IMR-90 (cell line): ENCODE measurements around the gene NUDT8. TPM values are rescaled to one million over a fixed set of nuclear protein-coding genes. Genes with fewer than 3 reads are reported as not detected.

Experiments used
- ATAC-seq: fragments of 200-7000 bp; cut with Tn5 transposase; 2 replicates; pipeline ENCODE4 v1.9.1; 2020; ENCODE audit warnings: low read depth, mild to moderate bottlenecking, moderate library complexity
- BruUV-seq: library from RNA; stranded (reverse); fragments of 400-500 nt; replicated peaks from 2 replicates; lab custom pipeline; 2021; lab: Mats Ljungman, UMichigan
- CTCF ChIA-PET: fragments of 300-600 bp; formaldehyde crosslinking; extraction: SDS; loops from one replicate; lab custom pipeline; 2021; ENCODE audit warnings: antibody characterized with exemption; lab: Yijun Ruan, JAX
- POLR2A ChIA-PET: fragments of 300-600 bp; sonication (Branson Sonifier 250); formaldehyde crosslinking; loops from one replicate; lab custom pipeline; 2022; ENCODE audit warnings: antibody characterized with exemption; ENCODE audit not compliant: unreplicated experiment; lab: Charles Lee
- DNase-seq: peaks from one replicate; pipeline ENCODE4 v3.0.0; 2013
- H2AFZ ChIP-seq: replicated peaks from 2 replicates; pipeline ENCODE3; 2013; ENCODE audit warnings: low read length, mild to moderate bottlenecking; ENCODE audit not compliant: poor library complexity
- H2AK5ac ChIP-seq: 2 replicates; pipeline ENCODE4 v1.6.1; 2013; ENCODE audit warnings: low read depth, low read length, inconsistent platforms
- H2AK9ac ChIP-seq: replicated peaks from 2 replicates; pipeline ENCODE3; 2013; ENCODE audit warnings: mild to moderate bottlenecking, low read depth, low read length, moderate library complexity; ENCODE audit not compliant: poor library complexity
- H2BK120ac ChIP-seq: 2 replicates; pipeline ENCODE4 v1.6.1; 2013; ENCODE audit warnings: low read depth, low read length, inconsistent platforms
- H2BK15ac ChIP-seq: 3 replicates; pipeline ENCODE4 v1.6.1; 2013; ENCODE audit warnings: low read depth, low read length, inconsistent platforms
- H2BK20ac ChIP-seq: 2 replicates; pipeline ENCODE4 v1.6.1; 2013; ENCODE audit warnings: low read depth, mild to moderate bottlenecking, inconsistent platforms, low read length, moderate library complexity
- H2BK5ac ChIP-seq: 2 replicates; pipeline ENCODE4 v1.6.1; 2013; ENCODE audit warnings: mild to moderate bottlenecking, low read depth, low read length, inconsistent platforms; ENCODE audit not compliant: poor library complexity, severe bottlenecking
- H3K14ac ChIP-seq: replicated peaks from 2 replicates; pipeline ENCODE4 v1.6.1; 2013; ENCODE audit warnings: low read depth, low read length, inconsistent platforms
- H3K18ac ChIP-seq: 2 replicates; pipeline ENCODE4 v1.6.1; 2013; ENCODE audit warnings: low read depth, low read length, control low read depth
- H3K23ac ChIP-seq: 2 replicates; pipeline ENCODE4 v1.6.1; 2013; ENCODE audit warnings: low read depth, low read length, inconsistent platforms
- H3K27ac ChIP-seq: 2 replicates; pipeline ENCODE4 v1.5.1; 2013; ENCODE audit warnings: mild to moderate bottlenecking, control low read depth, low read length; ENCODE audit not compliant: insufficient read depth
- H3K27me3 ChIP-seq: 2 replicates; pipeline ENCODE4 v1.6.1; 2013; ENCODE audit warnings: low read length; ENCODE audit not compliant: control insufficient read depth, insufficient read depth
- H3K36me3 ChIP-seq: 2 replicates; pipeline ENCODE4 v1.6.1; 2013; ENCODE audit warnings: low read length, mixed read lengths; ENCODE audit not compliant: control insufficient read depth, insufficient read depth
- H3K4ac ChIP-seq: 2 replicates; pipeline ENCODE4 v1.6.1; 2013; ENCODE audit warnings: low read depth, low read length, inconsistent platforms
- H3K4me1 ChIP-seq: 2 replicates; pipeline ENCODE4 v1.6.1; 2013; ENCODE audit warnings: low read length, mixed read lengths; ENCODE audit not compliant: control insufficient read depth, insufficient read depth
- H3K4me2 ChIP-seq: 2 replicates; pipeline ENCODE4 v1.6.1; 2013; ENCODE audit warnings: low read depth, mild to moderate bottlenecking, control low read depth, low read length, moderate library complexity
- H3K4me3 ChIP-seq: 2 replicates; pipeline ENCODE4 v1.5.1; 2013; ENCODE audit warnings: low read depth, mild to moderate bottlenecking, control low read depth, low read length, moderate library complexity; ENCODE audit not compliant: insufficient read depth
- H3K56ac ChIP-seq: 2 replicates; pipeline ENCODE4 v1.6.1; 2013; ENCODE audit warnings: low read length, inconsistent platforms; ENCODE audit not compliant: insufficient read depth; ENCODE audit errors: extremely low read depth
- H3K79me1 ChIP-seq, 2 experiments: 2 replicates each; pipeline ENCODE4 v1.6.1; 2013; ENCODE audit warnings: low read length in 2 of 2, inconsistent platforms in 1 of 2, low read depth in 1 of 2
- H3K9ac ChIP-seq: 2 replicates; pipeline ENCODE4 v1.6.1; 2013; ENCODE audit warnings: low read depth, low read length, control low read depth
- H3K9me1 ChIP-seq: 2 replicates; pipeline ENCODE4 v1.6.1; 2013; ENCODE audit warnings: low read length, inconsistent platforms; ENCODE audit not compliant: insufficient read depth
- H3K9me3 ChIP-seq: 2 replicates; pipeline ENCODE4 v1.6.1; 2013; ENCODE audit warnings: low read length; ENCODE audit not compliant: control insufficient read depth, insufficient read depth
- H4K20me1 ChIP-seq: 2 replicates; pipeline ENCODE4 v1.6.1; 2013; ENCODE audit warnings: low read length, inconsistent platforms; ENCODE audit not compliant: insufficient read depth
- H4K5ac ChIP-seq: 2 replicates; pipeline ENCODE4 v1.6.1; 2013; ENCODE audit warnings: mild to moderate bottlenecking, low read depth, low read length, control low read depth
- H4K8ac ChIP-seq, 2 experiments: 2 replicates each; pipeline ENCODE4 v1.6.1; 2013; ENCODE audit warnings: low read depth in 2 of 2, low read length in 2 of 2, control low read depth in 1 of 2, inconsistent platforms in 1 of 2
- H4K91ac ChIP-seq: 2 replicates; pipeline ENCODE4 v1.6.1; 2013; ENCODE audit warnings: low read depth, low read length, inconsistent platforms; ENCODE audit not compliant: insufficient read depth
- CEBPB ChIP-seq: IDR thresholded peaks from 2 replicates; pipeline ENCODE4 v1.6.1; 2012; ENCODE audit warnings: low read depth, low read length, improper control_type of control experiment
- CTCF ChIP-seq: conservative IDR thresholded peaks from 2 replicates; pipeline ENCODE4 v1.5.1; 2012; ENCODE audit warnings: mild to moderate bottlenecking, low read depth, low read length, improper control_type of control experiment
- SMC3 ChIP-seq: fragments of 150-350 bp; IDR thresholded peaks from 2 replicates; pipeline ENCODE4 v1.6.1; 2016; ENCODE audit warnings: low read depth, mild to moderate bottlenecking, antibody characterized with exemption, low read length, moderate library complexity
- WGBS, 2 experiments: methylation state at CpG; one replicate each; pipeline versions ENCODE4 v1.1.5 to v1.1.7; 2013; ENCODE audit warnings: missing lambda C conversion rate in 2 of 2; ENCODE audit not compliant: insufficient read length in 1 of 2; ENCODE audit errors: extremely low coverage in 2 of 2; 5-methylcytosine and 5-hydroxymethylcytosine counted together
- dilution Hi-C: fragments of 300-500 bp; cut with HindIII; formaldehyde crosslinking; loops from one replicate; pipeline ENCODE4 v1.14.3; 2018; ENCODE audit warnings: low sequenced_read_pairs; ENCODE audit not compliant: unreplicated experiment
- in situ Hi-C: fragments of 300-500 bp; cut with MboI; formaldehyde crosslinking; loops from 3 replicates; pipeline ENCODE4 v1.14.3; 2019; ENCODE audit warnings: low sequenced_read_pairs, inconsistent platforms, mixed read lengths
- intact Hi-C: fragments of 100-400 bp; cut with micrococcal nuclease; formaldehyde crosslinking; loops from 2 replicates; pipeline ENCODE4 v1.10.0; 2022
- polyA plus RNA-seq, 3 experiments: library from polyadenylated mRNA; depleted of rRNA; stranded (reverse); fragments of >200 nt; gene quantifications; 2 replicates each; pipeline ENCODE4 v1.2.3, GENCODE V29; 2012; ENCODE audit warnings: low replicate concordance in 1 of 3
- total RNA-seq: library from RNA; depleted of rRNA; stranded (reverse); fragments of >200 nt; gene quantifications from 2 replicates; pipeline ENCODE4 v1.2.3, GENCODE V29; 2012

NUDT8 gene
- total and polyA plus RNA-seq, 2 of the 4 experiments (the other 2 are of a cell fraction): 1.4 to 2.5 TPM

GRCh38 chr11:67614730-67615714 lies 14.7 kb downstream of the NUDT8 start:
- Histone ChIP-seq H3K4me1 (no peaks in the 10 kb centered on the region), H4K8ac (no peak overlapping the region), H4K20me1 (no peaks in the 10 kb centered on the region; the same call in 1 of the 2 replicates), H3K9me1 (no peaks in the 10 kb centered on the region), H3K9me3 (no peaks in the 10 kb centered on the region), H3K4me2 (no peak overlapping the region), H2AK9ac (no peak overlapping the region), H4K5ac (no peak overlapping the region), H2BK120ac (no peak overlapping the region), H3K4ac (no peak overlapping the region), H3K79me1 (no peaks in the 10 kb centered on the region), H4K91ac (no peak overlapping the region), H3K4me3 (no peak overlapping the region), H3K27me3 (peaks cover 20% of the 10 kb centered on the region), H3K9ac (no peak overlapping the region), H3K14ac (no peak overlapping the region), H2BK15ac (no peak overlapping the region), H3K56ac (no peak overlapping the region), H3K18ac (no peak overlapping the region), H2AFZ (peak overlapping the region; percentile 85), H2AK5ac (no peak overlapping the region), H3K36me3 (peaks cover 27% of the 10 kb centered on the region), H3K23ac (no peak overlapping the region), H2BK5ac (no peak overlapping the region), H2BK20ac (no peak overlapping the region), H3K27ac (no peak overlapping the region)
- peak; percentile 50 for ATAC-seq
- ChIA-PET CTCF (interaction anchor here (1.0 to 1.5 kb wide), 3 partner anchors 11 to 19 kb away, joined by 4 to 5 read pairs (median 4); partner anchors contain the start of gene NUDT8), POLR2A (no interaction called here)
- no TSS peak for BruUV-seq
- in situ Hi-C loops (no loop called here), intact Hi-C loops (no loop called here), dilution Hi-C loops (no loop called here)
- no peak for DNase-seq
- TF ChIP-seq CTCF (peak; percentile 45; the same call in 1 of the 2 replicates), CEBPB (no peak), SMC3 (peak; percentile 30; the same call in 1 of the 2 replicates)
- WGBS, 2 experiments: 92% methylated on average over 8 of the region's 18 CpGs; no CpG with 5 or more reads in 1 of the 2 experiments
